Endothelial cell of umbilical vein (primary cell): ENCODE data around the gene UBASH3A. TPM values are rescaled to one million over a fixed set of nuclear protein-coding genes. Genes with fewer than 3 reads are reported as not detected.

ENCODE experiments used
- BruUV-seq: library from RNA; stranded (reverse); fragments of 400-500 nt; replicated peaks from 2 replicates; lab custom pipeline; 2021; lab: Mats Ljungman, UMichigan
- CTCF ChIA-PET: fragments of 300-600, 350-600 bp; sonication (Branson Sonifier 250); formaldehyde crosslinking; loops from one replicate; lab custom pipeline; 2021; ENCODE audit warnings: antibody characterized with exemption, inconsistent platforms; lab: Charles Lee
- POLR2A ChIA-PET: fragments of 300-600, 350-600 bp; sonication (Branson Sonifier 250); formaldehyde crosslinking; loops from one replicate; lab custom pipeline; 2021; ENCODE audit warnings: antibody characterized with exemption, inconsistent platforms; lab: Charles Lee
- DNase-seq: peaks from one replicate; pipeline ENCODE4 v3.0.0-alpha.2; 2011; ENCODE audit warnings: low read depth, low spot score
- FAIRE-seq: peaks from 2 replicates; lab custom pipeline; 2011; peaks lifted over from hg19 to GRCh38; lab: Jason Lieb, UNC
- H2AFZ ChIP-seq: 2 replicates; pipeline ENCODE4 v1.6.0; 2012; ENCODE audit warnings: low read depth, low read length, control low read depth, inconsistent platforms
- H3K27ac ChIP-seq: 2 replicates; pipeline ENCODE4 v1.5.1; 2011; ENCODE audit warnings: low read depth, mild to moderate bottlenecking, control low read depth, low read length, moderate library complexity; ENCODE audit not compliant: insufficient read depth
- H3K27me3 ChIP-seq, 2 experiments: 2 replicates each; pipeline versions ENCODE4 v1.6.0 to v1.6.1; 2011; ENCODE audit warnings: low read length in 2 of 2, mixed read lengths in 1 of 2; ENCODE audit not compliant: control insufficient read depth in 2 of 2, insufficient read depth in 2 of 2
- H3K36me3 ChIP-seq, 2 experiments: 2 replicates in 1 of 2; 3 replicates in 1 of 2; pipeline ENCODE4 v1.5.1; 2011; ENCODE audit warnings: low read length in 2 of 2, mild to moderate bottlenecking in 1 of 2, moderate library complexity in 1 of 2; ENCODE audit not compliant: control insufficient read depth in 2 of 2, insufficient read depth in 2 of 2; ENCODE audit errors: extremely low read depth in 1 of 2
- H3K4me1 ChIP-seq: 3 replicates; pipeline ENCODE4 v1.5.1; 2011; ENCODE audit warnings: mild to moderate bottlenecking, low read length; ENCODE audit not compliant: control insufficient read depth, insufficient read depth; ENCODE audit errors: extremely low read depth
- H3K4me2 ChIP-seq: 2 replicates; pipeline ENCODE4 v1.6.1; 2011; ENCODE audit warnings: low read length, control low read depth, mixed read lengths; ENCODE audit not compliant: insufficient read depth
- H3K4me3 ChIP-seq, 3 experiments: fragments of 200-600 bp in 1 of 3; sonication (generic), shearing (Covaris generic) in 1 of 3; replicated peaks in 1 of 3; 2 replicates each; pipeline ENCODE4 v1.5.1; 2011 to 2016; ENCODE audit warnings: control low read depth in 3 of 3, low read length in 3 of 3, mild to moderate bottlenecking in 2 of 3, inconsistent platforms in 1 of 3, low read depth in 1 of 3, moderate library complexity in 1 of 3; ENCODE audit not compliant: insufficient read depth in 1 of 3
- H3K79me2 ChIP-seq: 2 replicates; pipeline ENCODE4 v1.6.0; 2012; ENCODE audit warnings: low read length, inconsistent platforms; ENCODE audit not compliant: control insufficient read depth, insufficient read depth
- H3K9ac ChIP-seq: replicated peaks from 2 replicates; pipeline ENCODE3; 2011; ENCODE audit warnings: low read length, control low read depth; ENCODE audit not compliant: insufficient read depth; ENCODE audit errors: extremely low read depth
- H3K9me1 ChIP-seq: replicated peaks from 3 replicates; pipeline ENCODE4 v1.6.0; 2011; ENCODE audit warnings: mild to moderate bottlenecking, low read length; ENCODE audit not compliant: control insufficient read depth, insufficient read depth; ENCODE audit errors: extremely low read depth
- H3K9me3 ChIP-seq: replicated peaks from 2 replicates; pipeline ENCODE4 v1.5.1; 2012; ENCODE audit warnings: low read length, inconsistent platforms; ENCODE audit not compliant: control insufficient read depth, insufficient read depth
- H4K20me1 ChIP-seq: replicated peaks from 2 replicates; pipeline ENCODE3; 2011; ENCODE audit warnings: mild to moderate bottlenecking, low read length; ENCODE audit not compliant: control insufficient read depth, insufficient read depth; ENCODE audit errors: extremely low read depth
- EZH2 ChIP-seq: IDR thresholded peaks from 2 replicates; pipeline ENCODE4 v1.6.1; 2012; ENCODE audit warnings: borderline replicate concordance, low read depth, mild to moderate bottlenecking, moderate library complexity, low read length, inconsistent platforms; ENCODE audit not compliant: severe bottlenecking
- FOS ChIP-seq: IDR thresholded peaks from 2 replicates; pipeline ENCODE4 v1.6.1; 2011; ENCODE audit warnings: mild to moderate bottlenecking, low read length, moderate library complexity, borderline replicate concordance; ENCODE audit not compliant: insufficient read depth
- GATA2 ChIP-seq: IDR thresholded peaks from 2 replicates; pipeline ENCODE4 v1.7.0; 2011; ENCODE audit warnings: low read depth, mild to moderate bottlenecking, moderate library complexity, mixed read lengths, low read length; ENCODE audit not compliant: insufficient read length, insufficient read depth
- JUN ChIP-seq: IDR thresholded peaks from 2 replicates; pipeline ENCODE4 v1.6.1; 2011; ENCODE audit warnings: borderline replicate concordance, low read depth; ENCODE audit not compliant: insufficient read length, insufficient read depth
- MYC ChIP-seq: IDR thresholded peaks from one replicate; pipeline ENCODE4 v1.6.1; 2011; ENCODE audit warnings: mild to moderate bottlenecking, low read depth, low read length
- POLR2A ChIP-seq: IDR thresholded peaks from 2 replicates; pipeline ENCODE4 v1.6.1; 2012; ENCODE audit warnings: low read depth, mild to moderate bottlenecking, control low read depth, low read length
- POLR2AphosphoS5 ChIP-seq: IDR thresholded peaks from 2 replicates; pipeline ENCODE4 v1.6.1; 2012; ENCODE audit warnings: low read depth, mild to moderate bottlenecking, control low read depth, low read length, moderate library complexity; ENCODE audit not compliant: insufficient read depth
- dilution Hi-C: fragments of 300-500 bp; cut with MboI; formaldehyde crosslinking; loops from one replicate; pipeline ENCODE4 v1.15.0; 2019; ENCODE audit warnings: low sequenced_read_pairs; ENCODE audit not compliant: extremely low pct_ligation_motif_present
- intact Hi-C: fragments of 100-400 bp; cut with micrococcal nuclease; formaldehyde crosslinking; loops from one replicate; pipeline ENCODE4 v1.10.0; 2022
- polyA plus RNA-seq, 4 experiments: library from polyadenylated mRNA; depleted of rRNA in 3 of 4; stranded (reverse) in 3 of 4; unstranded in 1 of 4; fragments of >200 nt; gene quantifications; 2 replicates each; pipeline versions ENCODE4 v1.2.1 to v1.2.3, GENCODE V29; 2011 to 2012; ENCODE audit warnings: missing spikeins in 1 of 4
- total RNA-seq: library from RNA; stranded (reverse); gene quantifications from 2 replicates; pipeline ENCODE4 v1.2.3, GENCODE V29; 2021
- TF ChIP-seq, protein P1 (sequence below), 2 donors: IDR thresholded peaks; 1 replicate in 1 of 2; 2 replicates in 1 of 2; pipeline ENCODE4 v1.5.1; 2011; ENCODE audit warnings: low read length in 2 of 2, mild to moderate bottlenecking in 2 of 2, moderate library complexity in 2 of 2, control low read depth in 1 of 2, inconsistent platforms in 1 of 2, low read depth in 1 of 2; ENCODE audit not compliant: insufficient read depth in 1 of 2; ENCODE audit errors: extremely low read depth in 1 of 2
- TF ChIP-seq, protein P2 (sequence below): IDR thresholded peaks from 2 replicates; pipeline ENCODE4 v1.6.1; 2011; ENCODE audit not compliant: insufficient read depth, insufficient read length

UBASH3A gene
- total and polyA plus RNA-seq, 2 donors (not counting 3 experiments of a cell fraction or from before 2014, with no cell fraction given), result not detected

DNA sequence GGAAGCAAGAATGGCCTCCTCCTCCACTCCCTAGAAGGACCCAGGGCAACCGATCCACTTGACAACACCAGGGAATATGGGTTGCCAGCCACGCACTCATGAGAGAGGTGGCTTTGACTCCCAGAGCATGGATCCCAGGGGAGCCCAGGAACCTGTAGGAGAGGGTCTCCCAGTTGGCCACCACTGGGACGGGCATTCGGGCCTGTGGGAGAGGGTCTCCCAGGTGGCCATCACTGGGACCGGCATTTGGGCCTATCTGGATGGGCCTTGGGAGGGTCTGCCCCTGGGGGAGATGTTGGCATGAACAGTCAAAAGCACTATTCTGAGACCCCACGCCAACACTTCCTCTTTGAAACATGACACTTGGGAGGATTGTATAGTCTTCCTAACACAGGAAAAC, 37.9 kb upstream of the UBASH3A start:
- intact Hi-C loops, result no loop called here
- H3K9ac ChIP-seq, result no peak overlapping the region
- TF ChIP-seq JUN (no peak), FOS (no peak), GATA2 (no peak), MYC (no peak), EZH2 (no peak), POLR2A (no peak), POLR2AphosphoS5 (no peak)
- TF ChIP-seq, protein P1, sequence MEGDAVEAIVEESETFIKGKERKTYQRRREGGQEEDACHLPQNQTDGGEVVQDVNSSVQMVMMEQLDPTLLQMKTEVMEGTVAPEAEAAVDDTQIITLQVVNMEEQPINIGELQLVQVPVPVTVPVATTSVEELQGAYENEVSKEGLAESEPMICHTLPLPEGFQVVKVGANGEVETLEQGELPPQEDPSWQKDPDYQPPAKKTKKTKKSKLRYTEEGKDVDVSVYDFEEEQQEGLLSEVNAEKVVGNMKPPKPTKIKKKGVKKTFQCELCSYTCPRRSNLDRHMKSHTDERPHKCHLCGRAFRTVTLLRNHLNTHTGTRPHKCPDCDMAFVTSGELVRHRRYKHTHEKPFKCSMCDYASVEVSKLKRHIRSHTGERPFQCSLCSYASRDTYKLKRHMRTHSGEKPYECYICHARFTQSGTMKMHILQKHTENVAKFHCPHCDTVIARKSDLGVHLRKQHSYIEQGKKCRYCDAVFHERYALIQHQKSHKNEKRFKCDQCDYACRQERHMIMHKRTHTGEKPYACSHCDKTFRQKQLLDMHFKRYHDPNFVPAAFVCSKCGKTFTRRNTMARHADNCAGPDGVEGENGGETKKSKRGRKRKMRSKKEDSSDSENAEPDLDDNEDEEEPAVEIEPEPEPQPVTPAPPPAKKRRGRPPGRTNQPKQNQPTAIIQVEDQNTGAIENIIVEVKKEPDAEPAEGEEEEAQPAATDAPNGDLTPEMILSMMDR (IDR thresholded peaks at IDR 0.05; ENCODE audit: extremely low read depth in 1 of 2, insufficient read depth in 1 of 2, low read depth in 1 of 2, low read length in 2 of 2), result no peak
- TF ChIP-seq, protein P2, sequence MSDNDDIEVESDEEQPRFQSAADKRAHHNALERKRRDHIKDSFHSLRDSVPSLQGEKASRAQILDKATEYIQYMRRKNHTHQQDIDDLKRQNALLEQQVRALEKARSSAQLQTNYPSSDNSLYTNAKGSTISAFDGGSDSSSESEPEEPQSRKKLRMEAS, result no peak
- peaks cover 0 to 1% of the 10 kb centered on the region in 2 experiments for H3K27me3 ChIP-seq
- BruUV-seq, result no TSS peak
- DNase-seq (no peak), FAIRE-seq (no peak)
- H3K79me2 ChIP-seq, result no peaks in the 10 kb centered on the region
- no peaks in the 10 kb centered on the region for H3K36me3 ChIP-seq
- H3K9me1 ChIP-seq, result no peaks in the 10 kb centered on the region
- no peak overlapping the region for H3K4me3 ChIP-seq
- H3K27ac ChIP-seq, result no peak overlapping the region
- CTCF ChIA-PET, result no interaction called here
- dilution Hi-C loops, result no loop called here
- no peak overlapping the region for H2AFZ ChIP-seq
- H4K20me1 ChIP-seq, result no peaks in the 10 kb centered on the region
- H3K4me2 ChIP-seq, result no peak overlapping the region
- POLR2A ChIA-PET, result no interaction called here
- no peaks in the 10 kb centered on the region for H3K9me3 ChIP-seq
- no peaks in the 10 kb centered on the region for H3K4me1 ChIP-seq
